Activated CD8-positive, alpha-beta memory T cell treated with anti-CD3 and anti-CD28 coated beads, Interleukin-2, amount 50 U/mL, for 24 hours (primary cell): ENCODE data around the gene HPS1.

Experiments
- DNase-seq: peaks from one replicate; pipeline ENCODE4 v3.0.0-alpha.2; 2020; ENCODE audit errors: extremely low read depth

HPS1 gene

GRCh38 chr10:98432330-98432729 lies 14.4 kb downstream of the HPS1 start:
- DNase-seq, result no peak

DNA sequence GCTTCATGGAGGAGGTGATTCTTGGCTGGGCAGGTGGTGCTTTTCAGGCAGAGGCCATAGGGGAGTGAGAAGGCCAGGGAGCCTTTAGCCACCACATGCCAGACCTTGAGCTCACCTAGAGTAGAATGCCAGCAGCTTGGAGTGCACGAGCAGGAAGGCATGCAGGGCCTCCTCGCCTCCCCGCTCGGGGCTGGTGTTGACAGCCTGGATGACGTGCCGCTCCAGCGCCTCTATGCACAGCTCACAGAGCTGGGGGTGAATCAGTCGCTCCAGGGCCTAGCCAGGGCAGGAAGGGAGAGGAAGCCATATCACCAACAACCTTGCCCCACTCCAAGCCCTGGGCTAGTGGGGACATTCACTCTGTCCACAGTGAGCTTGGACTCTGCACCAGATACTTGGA lies 15.7 kb downstream of the HPS1 start:
- no peak for DNase-seq

DNA sequence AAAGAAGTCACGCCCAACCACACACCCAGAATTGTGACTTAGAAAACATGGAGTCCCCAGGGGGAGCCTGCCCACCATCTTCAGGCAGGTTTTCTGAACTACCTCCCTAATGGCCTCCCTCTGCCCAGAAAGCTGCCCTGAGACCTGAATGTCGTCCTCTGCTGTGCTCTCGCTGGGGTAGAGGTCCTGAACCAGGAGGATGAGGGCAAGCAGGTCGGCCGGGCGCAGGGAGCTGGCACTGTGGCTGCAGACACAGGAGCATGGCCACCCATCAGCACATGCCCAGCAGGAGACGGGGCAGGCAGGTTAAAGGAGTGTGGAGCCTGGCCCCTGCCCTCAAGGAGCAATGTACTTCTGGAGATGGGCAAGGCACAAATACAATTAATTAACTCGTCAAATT lies 16.3 kb downstream of the HPS1 start:
- no peak for DNase-seq

- no peak for DNase-seq
Measured at GRCh38 chr10:98429320-98430072, 17.2 kb downstream of the HPS1 start.

- DNase-seq, result no peak
Measured at GRCh38 chr10:98427011-98427515, 19.7 kb downstream of the HPS1 start.

GRCh38 chr10:98425511-98426352 lies 21.0 kb downstream of the HPS1 start:
- no peak for DNase-seq

DNA sequence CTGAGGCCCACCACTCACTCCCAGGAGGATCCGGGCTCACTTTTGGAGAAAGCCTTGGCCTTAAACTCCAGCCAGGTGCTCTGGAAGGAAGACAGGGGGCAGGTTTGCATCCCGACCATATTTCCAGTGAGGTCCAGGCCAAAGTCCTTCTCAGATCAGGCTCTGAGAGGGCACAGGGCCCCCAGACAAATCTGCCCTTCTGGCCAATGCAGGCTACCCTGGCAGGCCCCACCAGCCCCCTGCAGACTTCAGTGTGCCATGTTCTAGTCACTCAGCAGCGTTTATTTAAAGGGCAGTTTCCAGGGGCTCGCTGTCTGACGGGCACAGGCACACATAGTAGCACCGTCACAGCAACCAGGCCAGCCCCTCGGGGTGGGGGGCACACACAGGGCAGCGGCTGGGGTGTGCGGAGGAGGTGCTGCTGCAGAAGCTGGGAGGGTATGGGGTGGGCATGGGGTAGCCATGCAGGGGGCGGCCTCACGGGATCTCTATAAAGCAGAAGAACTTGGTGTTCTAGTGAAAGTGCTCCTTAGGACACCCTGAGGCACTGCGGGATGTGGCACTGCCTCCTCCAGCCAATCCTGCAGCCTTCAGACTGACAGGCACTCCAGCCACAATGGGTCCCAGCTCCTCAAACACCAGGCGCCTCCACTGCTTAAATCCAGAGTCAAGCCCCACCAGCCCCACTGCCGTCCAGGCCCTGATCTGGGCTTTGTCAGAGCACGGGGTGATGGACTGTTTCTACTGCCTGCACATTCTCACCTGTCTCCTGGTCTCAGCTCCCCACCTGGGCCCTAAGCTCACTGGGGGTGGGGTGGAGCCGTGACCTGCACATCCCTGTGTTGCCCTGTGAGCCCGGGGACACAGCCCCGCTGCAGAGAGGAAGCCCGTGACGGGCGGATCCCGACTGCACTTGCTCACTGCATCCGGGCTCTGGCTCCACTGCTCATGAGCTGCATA lies 22.2 kb downstream of the HPS1 start:
- no peak for DNase-seq

DNA sequence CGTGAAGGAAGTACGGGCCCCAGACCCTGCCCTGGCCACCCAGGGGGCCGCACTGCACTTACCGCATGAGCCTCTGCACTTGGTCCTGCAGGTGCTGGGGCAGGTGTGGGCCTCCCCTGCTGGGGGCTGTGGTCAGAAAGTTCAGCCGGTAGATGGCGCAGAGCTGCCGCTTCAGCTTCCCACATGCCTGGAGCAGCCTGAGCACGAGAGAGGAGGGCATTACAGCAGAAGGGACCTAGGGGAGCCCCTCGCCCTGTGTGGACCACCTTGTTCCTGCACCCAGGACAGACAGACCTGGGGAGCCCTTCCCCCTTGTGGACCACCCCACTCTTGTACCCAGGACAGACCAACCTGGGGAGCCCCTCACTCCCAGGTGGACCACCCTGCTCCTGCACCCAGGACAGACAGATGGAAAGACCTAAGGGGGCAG lies 23.0 kb downstream of the HPS1 start:
- DNase-seq, result no peak

GRCh38 chr10:98422182-98422581 lies 24.6 kb downstream of the HPS1 start:
- no peak for DNase-seq

- no peak for DNase-seq
Measured at GRCh38 chr10:98420786-98421185, 25.9 kb downstream of the HPS1 start.

DNA sequence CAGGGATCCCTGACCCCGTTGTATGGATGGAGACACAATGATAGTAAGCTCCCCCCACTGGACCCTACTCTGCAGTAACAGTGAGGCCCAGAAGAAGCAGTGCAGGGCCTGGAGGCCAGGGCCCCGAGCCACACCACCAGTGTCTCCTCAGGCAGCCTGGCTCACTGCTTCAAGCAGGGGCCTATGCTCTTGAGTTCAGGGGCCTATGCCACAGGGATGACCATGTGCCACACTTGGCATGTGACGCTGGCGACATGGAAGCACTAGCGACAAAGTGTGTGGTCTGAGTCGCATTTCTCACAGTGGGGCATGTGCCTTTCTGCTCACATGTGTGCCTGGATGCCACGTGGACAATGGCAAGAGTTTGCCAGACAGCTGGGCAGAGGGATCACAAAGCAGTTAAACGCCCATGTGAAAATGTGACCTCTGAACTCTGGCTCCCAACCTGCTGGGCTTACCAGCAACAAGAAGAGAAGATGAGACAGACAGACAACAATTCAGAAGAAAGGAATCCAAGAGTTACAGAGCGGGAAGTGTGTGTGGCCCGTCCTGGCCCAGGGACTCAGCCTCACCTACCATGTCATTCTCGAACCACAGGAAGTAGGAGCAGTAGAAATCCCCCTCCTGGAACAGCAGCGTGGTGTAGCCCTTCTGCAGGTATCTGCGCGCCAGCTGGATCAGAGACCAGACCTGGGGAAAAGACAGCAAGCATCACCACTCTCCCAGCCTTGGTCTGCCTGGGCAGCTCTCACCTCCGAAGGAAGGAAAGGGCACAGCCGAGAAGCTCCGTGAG lies 27.1 kb downstream of the HPS1 start:
- no peak for DNase-seq

GRCh38 chr10:98418665-98419468 lies 27.9 kb downstream of the HPS1 start:
- no peak for DNase-seq

DNA sequence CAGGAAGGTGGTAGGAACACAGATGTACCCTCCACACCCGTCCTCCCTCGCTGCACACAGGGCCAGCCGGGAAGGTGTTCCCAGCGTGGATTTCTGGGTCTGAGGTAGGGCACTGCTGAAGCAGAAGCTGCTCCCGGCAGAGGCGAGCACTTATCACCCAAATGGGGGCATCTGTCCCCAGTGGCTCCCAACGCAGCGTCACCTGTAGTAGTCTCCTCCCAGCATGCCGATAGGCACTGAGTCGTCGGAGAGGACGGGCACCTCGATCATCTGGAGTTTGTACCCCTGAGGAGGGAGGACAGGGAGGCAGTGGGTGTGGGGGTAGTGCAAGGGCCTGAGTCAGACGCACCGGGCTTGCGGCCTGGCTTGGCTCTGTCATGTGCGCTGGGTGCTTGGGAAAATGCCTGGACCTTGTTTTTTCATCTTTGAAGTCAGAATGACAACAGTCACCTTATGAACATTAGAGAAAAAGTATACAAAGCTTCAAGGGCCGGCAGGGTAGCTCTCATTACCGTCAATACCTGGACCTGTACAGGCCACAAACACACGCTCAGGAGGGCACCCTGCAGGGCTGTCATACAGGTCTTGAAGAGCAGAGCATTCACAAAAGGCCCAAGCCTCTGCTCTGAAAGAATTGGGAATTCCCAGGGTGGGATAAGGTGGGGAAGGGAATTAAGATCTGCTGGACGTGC lies 28.6 kb downstream of the HPS1 start:
- no peak for DNase-seq

- no peak for DNase-seq
Measured at GRCh38 chr10:98417481-98417959, 29.2 kb downstream of the HPS1 start.

DNA sequence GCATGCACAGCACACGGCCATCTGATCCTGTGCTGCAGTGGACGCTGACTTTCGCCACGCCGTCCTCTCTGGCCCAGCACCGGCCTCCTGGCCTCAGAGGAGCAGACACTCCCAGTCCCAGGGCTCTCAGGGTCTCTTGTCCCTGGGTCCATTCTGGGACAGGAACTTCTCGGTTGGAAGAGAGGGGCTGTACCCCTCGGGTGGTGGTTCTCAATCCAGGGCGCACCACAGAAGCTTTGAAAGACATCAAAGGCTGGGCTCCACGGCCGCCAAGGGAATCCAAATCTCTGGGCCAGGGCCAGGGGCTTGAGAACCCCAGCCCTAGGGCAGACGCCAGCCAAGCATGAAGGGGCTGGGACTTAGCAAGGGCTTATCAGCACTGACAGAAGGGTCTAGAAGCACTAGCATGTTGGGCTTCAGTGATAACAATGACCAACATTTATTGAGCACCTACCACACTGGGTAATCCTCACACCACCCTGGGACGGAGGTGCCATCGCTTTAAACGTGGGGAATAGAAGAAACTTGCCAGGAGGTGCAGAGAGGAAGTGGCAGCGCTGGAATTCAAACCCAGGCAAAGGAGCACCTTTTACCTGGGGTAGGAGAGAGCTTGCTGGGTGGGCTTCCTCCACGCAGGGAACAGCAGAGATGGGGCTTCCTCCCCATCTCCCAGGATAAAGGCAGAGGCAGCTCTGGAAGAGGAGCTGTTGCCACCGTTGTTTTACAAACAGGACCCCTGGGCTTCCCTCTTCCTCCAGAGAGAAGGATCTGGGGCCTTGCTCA lies 29.9 kb downstream of the HPS1 start:
- DNase-seq, result no peak

DNA sequence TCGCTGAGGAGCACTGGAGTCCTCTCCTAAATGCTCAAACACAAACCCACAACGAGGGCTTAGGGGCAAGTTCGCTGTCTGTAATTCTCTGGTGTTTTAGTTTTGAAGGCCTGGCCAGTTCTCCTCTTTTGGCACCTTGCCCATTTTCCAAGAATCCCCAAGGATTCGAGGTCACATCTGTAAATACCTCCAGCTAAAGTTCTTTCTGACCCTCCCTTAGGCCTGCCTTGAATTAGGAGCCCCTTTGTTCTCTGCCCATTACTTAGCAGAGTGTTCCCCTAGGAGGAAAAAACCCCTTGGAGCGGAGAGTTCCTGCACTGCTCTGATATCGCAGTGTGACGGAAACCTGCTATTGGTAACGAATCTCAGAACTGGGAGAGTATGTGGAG lies 31.0 kb downstream of the HPS1 start:
- no peak for DNase-seq

DNA sequence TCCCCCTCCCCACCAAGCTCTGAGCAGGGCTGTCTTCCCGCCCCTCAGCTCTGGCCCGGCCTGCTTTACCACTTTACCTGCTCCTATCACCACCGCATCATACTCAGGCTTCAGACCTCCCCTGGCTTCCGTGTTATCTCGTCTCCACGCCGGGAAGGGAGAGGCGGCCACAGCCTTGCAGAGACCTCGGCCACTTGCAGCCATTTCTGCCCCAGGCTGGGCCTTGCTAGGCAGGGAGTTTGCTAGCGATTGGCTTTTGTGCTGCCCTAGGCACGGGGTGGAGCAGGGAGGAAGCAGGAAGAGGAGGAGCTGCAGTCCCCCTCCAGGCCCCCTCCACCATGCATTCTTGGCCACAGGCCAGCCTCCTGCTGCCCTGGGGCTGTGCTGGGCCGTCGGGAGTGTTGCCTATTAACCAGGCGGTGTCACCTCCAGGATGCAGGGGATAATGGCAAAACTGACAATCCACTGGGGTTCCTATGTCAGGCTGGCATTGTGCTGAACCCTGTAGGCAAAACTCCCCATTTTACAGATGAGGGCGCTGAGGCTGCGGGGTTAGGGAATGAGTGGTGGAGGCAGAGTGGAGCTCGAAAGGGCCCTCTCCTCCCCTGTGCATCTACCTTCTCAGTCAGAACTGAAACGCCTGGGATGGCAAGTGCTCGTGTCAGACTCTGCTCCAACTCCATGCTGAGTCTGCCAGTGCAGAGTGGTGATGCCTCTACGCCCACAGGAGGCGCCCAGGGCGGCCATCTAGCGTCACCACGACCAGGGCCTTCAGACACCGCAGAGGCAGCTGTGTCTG lies 31.6 kb downstream of the HPS1 start, which contains the start of gene PYROXD2:
Gene PYROXD2, minus strand, starts transcription at position 251 of the 799 bp plus-strand sequence. Its CDS starts 47 bp downstream, at position 204.
- no peak for DNase-seq

DNA sequence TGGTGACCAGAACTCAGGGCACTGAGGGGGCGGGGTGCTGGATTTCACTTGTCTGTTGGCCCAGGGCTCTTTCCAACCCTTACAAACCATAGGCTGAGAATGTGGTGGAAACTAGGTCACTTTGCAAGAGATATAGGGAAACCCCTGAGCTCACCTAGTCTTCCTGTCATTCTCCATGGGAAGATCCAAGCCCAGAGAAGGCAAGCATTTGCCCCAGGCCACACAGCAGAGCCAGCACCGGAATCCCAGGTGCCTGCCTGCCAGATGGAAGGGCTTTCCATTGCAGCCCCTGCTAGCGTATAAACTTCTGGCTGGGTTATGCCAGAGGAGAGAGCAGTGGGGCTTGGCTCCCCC lies 32.2 kb downstream of the HPS1 start:
- DNase-seq, result no peak
